Measurements from ENCODE around the gene PDE6B.

Gene PDE6B

GRCh38 chr4:653080-653821 is 27.9 kb downstream of the PDE6B start:
- TF ChIP-seq CTCF (conservative IDR thresholded peaks at IDR 0.05; ENCODE audit: control insufficient read depth, insufficient read depth, low read depth, low read length), result no peak
- DNase-seq (ENCODE audit: low read depth), result no peak
- H3K4me3 ChIP-seq (ENCODE audit: control insufficient read depth, low read depth, low read length), result no peak overlapping the region

GRCh38 chr4:653831-654502 is 28.6 kb downstream of the PDE6B start:
- TF ChIP-seq CTCF (conservative IDR thresholded peaks at IDR 0.05; ENCODE audit: control insufficient read depth, insufficient read depth, low read depth, low read length), result no peak
- no peak for DNase-seq (ENCODE audit: low read depth)
- H3K4me3 ChIP-seq (ENCODE audit: control insufficient read depth, low read depth, low read length), result no peak overlapping the region

- TF ChIP-seq CTCF (conservative IDR thresholded peaks at IDR 0.05; ENCODE audit: control insufficient read depth, insufficient read depth, low read depth, low read length), result no peak
- no peak overlapping the region for H3K4me3 ChIP-seq (ENCODE audit: control insufficient read depth, low read depth, low read length)
- no peak for DNase-seq (ENCODE audit: low read depth)
Observed at GRCh38 chr4:654503-654845, 29.1 kb downstream of the PDE6B start.

- no peak overlapping the region for H3K4me3 ChIP-seq (ENCODE audit: control insufficient read depth, low read depth, low read length)
- TF ChIP-seq CTCF (conservative IDR thresholded peaks at IDR 0.05; ENCODE audit: control insufficient read depth, insufficient read depth, low read depth, low read length), result no peak
- DNase-seq (ENCODE audit: low read depth), result no peak
Observed at GRCh38 chr4:654871-655463, 29.6 kb downstream of the PDE6B start.

GRCh38 chr4:655464-656151 is 30.2 kb downstream of the PDE6B start:
- no peak overlapping the region for H3K4me3 ChIP-seq (ENCODE audit: control insufficient read depth, low read depth, low read length)
- DNase-seq (ENCODE audit: low read depth), result no peak
- TF ChIP-seq CTCF (conservative IDR thresholded peaks at IDR 0.05; ENCODE audit: control insufficient read depth, insufficient read depth, low read depth, low read length), result no peak

- peak; percentile 19 for DNase-seq (ENCODE audit: low read depth)
- no peak overlapping the region for H3K4me3 ChIP-seq (ENCODE audit: control insufficient read depth, low read depth, low read length)
- TF ChIP-seq CTCF (conservative IDR thresholded peaks at IDR 0.05; ENCODE audit: control insufficient read depth, insufficient read depth, low read depth, low read length), result no peak
Observed at GRCh38 chr4:656436-657337, 31.3 kb downstream of the PDE6B start.
